HG02571 (cell line): ENCODE data around the gene MYCBPAP.

ENCODE experiments used
- ATAC-seq: cut with Tn5 transposase; IDR thresholded peaks from one replicate; pipeline ENCODE4 v1.9.1; 2021; ENCODE audit warnings: mild to moderate bottlenecking, moderate library complexity; ENCODE audit not compliant: unreplicated experiment

The MYCBPAP gene

GRCh38 chr17:50535407-50535806 lies 27.2 kb downstream of the MYCBPAP start:
- ATAC-seq: no peak

DNA sequence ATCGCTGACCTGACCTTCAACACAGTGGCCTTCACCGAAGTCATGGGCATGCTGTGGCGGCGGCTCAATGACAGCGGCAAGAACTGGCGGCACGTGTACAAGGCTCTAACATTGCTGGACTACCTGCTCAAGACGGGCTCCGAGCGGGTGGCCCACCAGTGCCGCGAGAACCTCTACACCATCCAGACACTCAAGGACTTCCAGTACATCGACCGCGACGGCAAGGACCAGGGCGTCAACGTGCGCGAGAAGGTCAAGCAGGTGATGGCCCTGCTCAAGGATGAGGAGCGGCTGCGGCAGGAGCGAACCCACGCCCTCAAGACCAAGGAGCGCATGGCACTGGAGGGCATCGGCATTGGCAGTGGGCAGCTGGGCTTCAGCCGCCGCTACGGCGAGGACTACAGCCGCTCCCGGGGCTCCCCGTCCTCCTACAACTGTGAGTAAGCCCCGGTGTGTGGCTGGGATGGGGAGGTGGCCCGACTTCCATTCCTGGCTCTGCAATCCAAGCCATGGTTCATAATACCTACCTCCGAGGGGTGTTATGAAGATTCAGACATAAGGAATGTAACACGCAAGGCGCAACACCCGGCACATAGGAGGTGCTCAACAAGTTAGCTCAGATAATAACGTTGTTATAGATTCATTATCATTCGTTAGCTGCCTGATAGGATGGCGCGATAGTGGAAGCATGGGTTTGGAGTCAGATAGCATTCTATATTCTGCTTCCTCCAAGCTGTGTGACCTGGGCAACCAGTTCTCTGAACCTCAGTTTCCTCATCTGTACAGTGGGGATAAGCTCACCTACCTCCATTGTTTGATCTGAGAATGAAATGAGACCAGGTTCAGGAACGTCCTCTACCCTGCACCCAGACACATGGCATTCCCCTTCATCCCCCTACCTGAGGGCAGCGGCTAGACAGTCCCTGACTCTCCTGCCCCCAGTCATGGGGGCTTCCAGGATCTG lies 28.7 kb downstream of the MYCBPAP start:
- ATAC-seq: no peak

GRCh38 chr17:50537721-50538548 lies 29.7 kb downstream of the MYCBPAP start:
- ATAC-seq: no peak

GRCh38 chr17:50538549-50539410 lies 30.5 kb downstream of the MYCBPAP start:
- ATAC-seq: no peak

DNA sequence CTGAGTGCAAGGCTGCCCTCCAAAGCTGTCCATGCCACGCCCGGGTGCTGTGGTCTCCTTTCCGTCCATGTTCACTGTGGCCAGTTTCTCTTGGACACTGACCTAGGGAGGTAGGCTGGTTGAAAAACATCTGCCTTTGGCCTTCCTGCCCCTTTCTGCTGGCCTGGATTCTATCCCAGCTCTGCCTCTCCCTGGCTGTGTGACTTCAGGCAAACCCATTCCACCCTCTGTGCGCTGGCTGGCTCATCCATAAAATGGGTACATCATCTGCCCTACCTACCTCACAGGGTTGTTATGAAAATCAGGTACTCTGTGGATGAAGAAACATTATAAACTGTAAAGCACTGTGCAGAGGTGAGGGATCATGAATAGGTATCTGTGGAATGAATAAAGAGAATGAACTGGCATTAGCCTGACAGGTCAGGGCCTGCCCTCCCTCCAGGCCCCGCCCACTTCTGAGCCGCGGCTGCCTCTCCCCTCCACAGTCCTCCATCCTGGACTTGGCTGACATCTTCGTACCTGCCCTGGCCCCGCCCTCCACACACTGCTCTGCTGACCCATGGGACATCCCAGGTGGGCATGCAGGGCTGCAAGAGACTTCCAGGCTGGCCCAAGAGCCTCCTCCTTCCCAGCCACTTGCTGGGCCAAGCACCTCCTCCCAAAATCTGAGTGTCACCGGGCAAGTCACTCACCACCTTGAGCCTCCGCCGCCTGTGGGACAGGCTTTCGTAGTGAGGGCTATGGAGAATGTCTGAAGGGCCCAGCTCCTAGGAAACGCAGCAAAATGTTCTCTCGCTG lies 31.7 kb downstream of the MYCBPAP start:
- ATAC-seq: no peak

- ATAC-seq: no peak
These were observed 32.5 kb downstream of the MYCBPAP start for GRCh38 chr17:50540560-50541401.

DNA sequence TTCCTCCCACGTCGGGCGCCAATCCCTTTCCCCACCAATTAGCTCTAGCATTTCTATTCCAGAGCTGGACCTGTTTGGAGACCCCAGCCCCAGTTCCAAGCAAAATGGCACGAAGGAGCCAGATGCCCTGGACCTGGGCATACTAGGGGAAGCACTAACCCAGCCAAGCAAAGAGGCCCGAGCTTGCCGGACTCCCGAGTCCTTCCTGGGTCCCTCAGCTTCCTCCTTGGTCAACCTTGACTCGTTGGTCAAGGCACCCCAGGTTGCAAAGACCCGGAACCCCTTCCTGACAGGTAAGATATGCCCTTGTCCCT lies 33.1 kb downstream of the MYCBPAP start:
- ATAC-seq: no peak

DNA sequence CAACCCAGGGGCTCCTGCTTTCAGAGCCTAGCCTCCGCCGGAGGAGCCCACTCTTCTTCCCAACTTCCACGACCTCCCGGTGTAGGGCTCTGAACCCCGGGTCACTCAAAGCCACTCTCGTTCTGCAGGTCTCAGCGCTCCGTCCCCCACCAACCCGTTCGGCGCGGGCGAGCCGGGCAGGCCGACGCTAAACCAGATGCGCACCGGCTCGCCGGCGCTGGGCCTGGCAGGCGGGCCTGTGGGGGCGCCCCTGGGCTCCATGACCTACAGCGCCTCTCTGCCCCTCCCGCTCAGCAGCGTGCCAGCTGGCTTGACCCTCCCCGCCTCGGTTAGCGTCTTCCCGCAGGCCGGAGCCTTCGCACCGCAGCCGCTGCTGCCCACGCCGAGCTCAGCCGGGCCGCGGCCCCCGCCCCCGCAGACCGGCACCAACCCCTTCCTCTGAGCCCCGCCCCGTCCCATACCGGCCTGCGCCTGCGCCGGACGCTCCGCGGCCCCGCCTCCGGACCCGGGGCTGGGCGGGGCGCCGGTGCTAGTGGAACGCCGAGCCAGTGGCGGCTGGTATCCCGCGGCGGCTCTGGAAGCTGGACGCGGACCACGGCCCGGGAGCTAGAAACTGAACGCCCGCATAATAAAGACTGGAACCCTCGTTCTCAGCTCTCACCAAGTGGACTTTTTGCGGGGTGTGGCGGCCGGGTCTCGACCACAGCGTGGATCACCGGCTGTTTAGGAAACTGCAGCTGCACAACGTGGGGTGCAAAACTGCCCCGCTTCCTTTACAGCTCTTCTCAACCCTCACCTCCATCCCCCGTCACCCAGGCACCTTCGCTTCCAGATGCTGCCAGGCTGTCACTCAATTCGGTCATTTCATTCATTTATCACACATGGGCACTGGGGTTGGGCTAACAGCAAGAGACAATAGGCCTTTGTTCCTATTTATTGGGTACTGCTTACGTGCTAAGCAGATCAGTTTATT lies 33.8 kb downstream of the MYCBPAP start:
- peak; percentile 75 for ATAC-seq

- ATAC-seq: no peak
These were observed 34.8 kb downstream of the MYCBPAP start for GRCh38 chr17:50542795-50543774.

DNA sequence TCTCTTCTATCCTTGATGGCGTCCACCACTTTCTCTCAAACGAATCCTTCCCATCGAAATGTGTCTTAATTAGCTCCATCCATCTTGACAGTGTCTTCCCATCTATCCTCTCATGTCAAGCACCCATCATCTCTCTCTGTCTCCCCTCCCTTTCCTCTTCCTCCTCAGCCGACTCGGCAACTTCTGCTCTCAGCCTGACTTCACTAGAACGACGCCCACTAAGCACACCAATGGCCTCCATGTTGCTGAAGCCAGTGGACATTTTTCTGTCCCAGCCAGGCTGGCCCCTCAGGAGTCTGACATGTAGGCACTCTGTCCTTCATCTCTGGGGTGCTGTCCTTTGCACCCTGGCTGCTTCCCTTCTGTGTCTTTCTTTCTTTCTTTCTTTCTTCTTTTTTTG lies 36.3 kb downstream of the MYCBPAP start:
- no peak for ATAC-seq

DNA sequence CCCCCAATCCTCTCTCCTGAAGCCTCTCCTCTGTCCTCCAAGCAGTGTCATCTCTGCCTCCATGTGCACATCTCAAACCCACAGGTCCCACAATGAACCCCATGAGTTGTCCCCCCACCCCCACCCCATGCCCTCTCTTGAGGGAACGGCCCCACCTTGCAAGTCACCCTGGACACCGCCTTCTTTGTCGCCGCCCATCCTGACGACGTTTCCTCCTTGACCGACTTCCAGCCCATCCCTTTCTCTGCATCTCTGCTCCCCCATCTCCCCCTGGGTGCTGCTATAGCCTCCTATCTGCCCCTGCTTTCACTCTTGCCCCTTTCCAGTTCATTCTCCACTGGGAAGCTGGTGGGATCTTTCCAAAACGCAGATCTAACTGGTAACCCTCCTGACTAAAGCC lies 37.1 kb downstream of the MYCBPAP start:
- no peak for ATAC-seq

- no peak for ATAC-seq
These were observed 38.4 kb downstream of the MYCBPAP start for GRCh38 chr17:50546701-50547034.

- peak; percentile 65 for ATAC-seq
These were observed 38.9 kb downstream of the MYCBPAP start, which contains the start of gene SPATA20 for GRCh38 chr17:50547035-50547735. TSS of gene SPATA20 (plus strand) at chr17:50547174. CDS start at chr17:50547209, 35 bp downstream.

DNA sequence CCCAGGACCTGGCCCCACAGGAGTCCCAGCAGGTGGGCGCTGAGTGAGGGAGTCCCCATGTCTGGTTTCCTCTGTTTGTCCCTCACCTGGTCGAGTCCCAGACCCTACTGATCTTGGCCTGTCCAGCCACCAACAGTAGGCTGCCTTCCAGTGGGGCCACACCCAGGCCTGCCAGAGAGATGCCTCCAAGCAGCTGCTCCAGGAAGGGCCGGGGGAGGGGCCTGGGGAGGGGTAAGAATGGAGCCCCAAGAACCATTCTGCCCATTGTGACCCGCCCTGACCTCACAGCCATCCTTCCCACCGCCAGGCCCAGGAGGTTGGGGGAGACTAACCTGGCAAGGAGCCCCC lies 39.5 kb downstream of the MYCBPAP start:
- ATAC-seq: no peak

GRCh38 chr17:50548831-50549230 lies 40.6 kb downstream of the MYCBPAP start:
- ATAC-seq: no peak

DNA sequence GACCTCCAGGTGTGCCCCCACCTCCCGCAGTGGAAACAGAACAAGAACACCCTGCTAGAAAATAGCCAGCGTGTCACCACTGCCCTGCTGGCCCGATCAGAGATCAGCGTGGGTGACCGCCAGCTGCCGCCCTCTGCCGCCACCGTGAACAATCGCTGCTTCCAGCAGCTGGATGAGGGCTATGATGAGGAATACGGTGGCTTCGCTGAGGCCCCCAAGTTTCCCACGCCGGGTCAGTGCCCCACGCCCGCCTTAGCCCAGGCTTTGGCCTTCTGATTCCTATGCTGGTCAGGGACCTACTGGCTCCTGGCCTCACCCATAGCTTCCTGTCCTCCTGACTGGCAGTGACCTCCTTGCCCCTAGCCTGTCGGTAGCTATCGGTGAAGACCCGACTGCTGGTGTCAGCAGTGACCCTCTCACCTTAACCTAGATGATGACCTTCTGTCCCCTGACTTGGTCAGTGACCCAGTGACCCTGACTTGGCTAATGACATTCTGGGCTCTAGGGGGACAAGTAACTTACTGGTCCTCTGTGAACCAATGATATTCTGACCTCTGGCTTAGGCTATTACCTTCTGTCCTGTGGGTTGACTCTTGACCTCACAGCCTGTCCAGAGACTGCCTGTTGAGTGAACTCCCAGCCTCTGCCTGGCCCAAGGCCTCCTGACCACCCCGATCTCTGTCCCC lies 41.2 kb downstream of the MYCBPAP start:
- ATAC-seq: no peak
